Vagina (tissue), 2 donors: Measurements from ENCODE around the gene SERPINA9. TPM values are rescaled to one million over a fixed set of nuclear protein-coding genes. Genes with fewer than 3 reads are reported as not detected.

ENCODE experiments used
- DNase-seq, 2 donors: peaks; one replicate each; pipeline ENCODE4 v3.0.0-alpha.2; 2017; ENCODE audit errors: extremely low spot score in 2 of 2
- H3K27ac ChIP-seq: fragments of 200-600 bp; sonication (generic); one replicate; pipeline ENCODE4 v1.5.1; 2019
- H3K27me3 ChIP-seq: fragments of 200-600 bp; sonication (generic); one replicate; pipeline ENCODE4 v1.5.1; 2019
- H3K36me3 ChIP-seq, 2 donors: fragments of 200-600 bp; sonication (generic); one replicate each; pipeline ENCODE4 v1.5.1; 2017 to 2019
- H3K4me1 ChIP-seq: fragments of 200-600 bp; sonication (generic); one replicate; pipeline ENCODE4 v1.5.1; 2019
- H3K4me3 ChIP-seq, 2 donors: fragments of 200-600 bp; sonication (generic); 1 replicate in 1 of 2; 2 replicates in 1 of 2; pipeline ENCODE4 v1.5.1; 2016 to 2019
- H3K9me3 ChIP-seq: fragments of 200-600 bp; sonication (generic); one replicate; pipeline ENCODE4 v1.5.1; 2019
- POLR2A ChIP-seq, 2 donors: fragments of 450-650 bp; IDR thresholded peaks; one replicate each; pipeline ENCODE4 v1.6.1; 2017; ENCODE audit warnings: antibody characterized with exemption in 2 of 2, mild to moderate bottlenecking in 2 of 2, moderate library complexity in 2 of 2
- POLR2AphosphoS5 ChIP-seq, 2 donors: sonication (generic); formaldehyde crosslinking; IDR thresholded peaks; one replicate each; pipeline ENCODE4 v1.9.0; 2017; ENCODE audit warnings: antibody characterized with exemption in 2 of 2, mild to moderate bottlenecking in 2 of 2, low read depth in 1 of 2; ENCODE audit not compliant: insufficient read depth in 1 of 2
- intact Hi-C: fragments of 100-400 bp; cut with DNase I; formaldehyde crosslinking; loops from one replicate; pipeline ENCODE4 v1.15.1; 2023
- total RNA-seq: library from RNA; depleted of rRNA; stranded (reverse); fragments of >200 nt; gene quantifications from one replicate; pipeline ENCODE4 v1.2.3, GENCODE V29; 2016
- TF ChIP-seq, protein P1 (sequence below), 3 experiments: fragments of 450-650 bp in 2 of 3; fragments of 200-600 bp in 1 of 3; sonication (generic) in 1 of 3; IDR thresholded peaks; one replicate each; pipeline ENCODE4 v1.5.1; 2017 to 2019; ENCODE audit warnings: antibody characterized with exemption in 3 of 3, mild to moderate bottlenecking in 2 of 3, moderate library complexity in 2 of 3

The SERPINA9 gene, protein sequence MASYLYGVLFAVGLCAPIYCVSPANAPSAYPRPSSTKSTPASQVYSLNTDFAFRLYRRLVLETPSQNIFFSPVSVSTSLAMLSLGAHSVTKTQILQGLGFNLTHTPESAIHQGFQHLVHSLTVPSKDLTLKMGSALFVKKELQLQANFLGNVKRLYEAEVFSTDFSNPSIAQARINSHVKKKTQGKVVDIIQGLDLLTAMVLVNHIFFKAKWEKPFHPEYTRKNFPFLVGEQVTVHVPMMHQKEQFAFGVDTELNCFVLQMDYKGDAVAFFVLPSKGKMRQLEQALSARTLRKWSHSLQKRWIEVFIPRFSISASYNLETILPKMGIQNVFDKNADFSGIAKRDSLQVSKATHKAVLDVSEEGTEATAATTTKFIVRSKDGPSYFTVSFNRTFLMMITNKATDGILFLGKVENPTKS
- 2.0 TPM for total RNA-seq

DNA sequence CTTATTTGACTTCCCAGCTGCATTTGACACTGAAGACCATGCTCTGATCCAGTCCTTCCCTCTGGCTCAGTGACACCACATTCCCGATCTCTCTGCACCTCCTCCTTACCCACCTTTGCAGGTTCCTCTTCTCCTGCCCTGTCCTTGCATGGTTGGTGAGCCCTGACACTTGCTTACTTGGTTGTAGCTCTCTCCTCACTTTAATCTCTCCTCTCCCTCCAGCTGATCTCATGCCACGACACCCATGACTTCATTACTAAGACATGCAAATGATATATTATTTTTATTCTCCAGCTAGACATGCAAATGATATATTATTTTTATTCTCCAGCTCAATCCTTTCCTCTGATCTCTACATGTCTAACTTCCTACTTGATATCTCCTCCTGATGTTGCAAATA, at the start of gene SERPINA9:
Gene SERPINA9, minus strand, starts transcription at position 175 of the 400 bp plus-strand sequence. CDS start 6,357 bp downstream, outside the sequence.
- no peaks in the 10 kb centered on the region for H3K27me3 ChIP-seq
- TF ChIP-seq POLR2AphosphoS5 (IDR thresholded peaks at IDR 0.05; ENCODE audit: insufficient read depth in 1 of 2, low read depth in 1 of 2) (no peak), POLR2A (IDR thresholded peaks at IDR 0.05) (no peak)
- TF ChIP-seq, protein P1, sequence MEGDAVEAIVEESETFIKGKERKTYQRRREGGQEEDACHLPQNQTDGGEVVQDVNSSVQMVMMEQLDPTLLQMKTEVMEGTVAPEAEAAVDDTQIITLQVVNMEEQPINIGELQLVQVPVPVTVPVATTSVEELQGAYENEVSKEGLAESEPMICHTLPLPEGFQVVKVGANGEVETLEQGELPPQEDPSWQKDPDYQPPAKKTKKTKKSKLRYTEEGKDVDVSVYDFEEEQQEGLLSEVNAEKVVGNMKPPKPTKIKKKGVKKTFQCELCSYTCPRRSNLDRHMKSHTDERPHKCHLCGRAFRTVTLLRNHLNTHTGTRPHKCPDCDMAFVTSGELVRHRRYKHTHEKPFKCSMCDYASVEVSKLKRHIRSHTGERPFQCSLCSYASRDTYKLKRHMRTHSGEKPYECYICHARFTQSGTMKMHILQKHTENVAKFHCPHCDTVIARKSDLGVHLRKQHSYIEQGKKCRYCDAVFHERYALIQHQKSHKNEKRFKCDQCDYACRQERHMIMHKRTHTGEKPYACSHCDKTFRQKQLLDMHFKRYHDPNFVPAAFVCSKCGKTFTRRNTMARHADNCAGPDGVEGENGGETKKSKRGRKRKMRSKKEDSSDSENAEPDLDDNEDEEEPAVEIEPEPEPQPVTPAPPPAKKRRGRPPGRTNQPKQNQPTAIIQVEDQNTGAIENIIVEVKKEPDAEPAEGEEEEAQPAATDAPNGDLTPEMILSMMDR (IDR thresholded peaks at IDR 0.05): no peak
- intact Hi-C loops: no loop called here
- H3K9me3 ChIP-seq: no peaks in the 10 kb centered on the region
- no peaks in the 10 kb centered on the region for H3K4me1 ChIP-seq
- H3K4me3 ChIP-seq: no peak within 1 kb of the TSS
- H3K27ac ChIP-seq: no peak within 1 kb of the TSS
- H3K36me3 ChIP-seq: no peaks in the 10 kb centered on the region
- no peak for DNase-seq

DNA sequence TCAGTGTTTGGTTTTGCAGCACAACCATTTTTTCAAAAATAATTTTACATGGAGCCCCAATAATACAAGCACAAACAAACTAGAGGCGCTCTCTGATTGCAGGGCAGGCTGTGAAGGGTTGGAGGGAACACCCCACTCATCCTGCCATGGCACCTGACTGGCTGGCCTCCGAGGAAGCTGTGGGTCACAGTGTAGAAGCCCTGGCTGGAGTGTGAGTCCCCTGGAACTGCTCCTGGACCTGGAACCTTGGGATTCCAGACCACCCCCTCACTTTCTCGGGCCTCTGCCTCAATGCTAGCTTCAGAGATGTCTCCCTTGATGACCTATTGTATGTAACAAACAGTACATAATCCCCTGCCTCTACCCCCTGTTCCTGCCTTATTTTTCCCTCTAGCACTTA, 48.1 kb upstream of the SERPINA9 start:
- Histone ChIP-seq H3K36me3 (no peaks in the 10 kb centered on the region), H3K27me3 (no peaks in the 10 kb centered on the region), H3K9me3 (no peaks in the 10 kb centered on the region), H3K27ac (no peak overlapping the region), H3K4me3 (no peak overlapping the region), H3K4me1 (no peaks in the 10 kb centered on the region)
- intact Hi-C loops: no loop called here
- TF ChIP-seq, protein P1 (IDR thresholded peaks at IDR 0.05): no peak
- no peak for TF ChIP-seq POLR2A (IDR thresholded peaks at IDR 0.05)
- no peak for TF ChIP-seq POLR2AphosphoS5 (IDR thresholded peaks at IDR 0.05; ENCODE audit: insufficient read depth in 1 of 2, low read depth in 1 of 2)
- DNase-seq: peak in 1 of 2 donors; percentile 54

DNA sequence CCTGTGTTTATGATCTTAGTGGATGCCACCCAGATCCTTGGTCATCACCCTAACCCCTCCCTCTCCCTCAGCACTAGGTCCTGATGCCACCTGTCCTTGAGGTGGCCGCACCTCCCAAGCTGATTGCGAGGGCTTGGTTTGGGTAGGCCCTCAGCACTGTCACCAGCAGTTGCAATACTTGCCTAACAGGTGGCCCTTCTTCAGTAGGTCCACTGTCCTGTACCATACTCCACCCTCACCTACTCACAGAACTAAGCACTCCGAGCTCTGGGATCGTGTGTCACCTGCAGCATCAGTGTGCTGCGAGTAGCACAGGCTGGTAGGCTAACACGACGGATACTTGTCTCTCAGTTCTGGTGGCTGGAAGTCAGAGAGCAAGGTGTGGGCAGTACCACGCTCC, 47.3 kb upstream of the SERPINA9 start:
- Histone ChIP-seq H3K4me3 (no peak overlapping the region), H3K27ac (no peak overlapping the region), H3K9me3 (no peaks in the 10 kb centered on the region), H3K4me1 (no peaks in the 10 kb centered on the region), H3K36me3 (no peaks in the 10 kb centered on the region), H3K27me3 (no peaks in the 10 kb centered on the region)
- intact Hi-C loops: no loop called here
- TF ChIP-seq, protein P1 (IDR thresholded peaks at IDR 0.05): no peak
- TF ChIP-seq POLR2AphosphoS5 (IDR thresholded peaks at IDR 0.05; ENCODE audit: insufficient read depth in 1 of 2, low read depth in 1 of 2): no peak
- TF ChIP-seq POLR2A (IDR thresholded peaks at IDR 0.05): no peak
- DNase-seq: peak in 1 of 2 donors; percentile 78

DNA sequence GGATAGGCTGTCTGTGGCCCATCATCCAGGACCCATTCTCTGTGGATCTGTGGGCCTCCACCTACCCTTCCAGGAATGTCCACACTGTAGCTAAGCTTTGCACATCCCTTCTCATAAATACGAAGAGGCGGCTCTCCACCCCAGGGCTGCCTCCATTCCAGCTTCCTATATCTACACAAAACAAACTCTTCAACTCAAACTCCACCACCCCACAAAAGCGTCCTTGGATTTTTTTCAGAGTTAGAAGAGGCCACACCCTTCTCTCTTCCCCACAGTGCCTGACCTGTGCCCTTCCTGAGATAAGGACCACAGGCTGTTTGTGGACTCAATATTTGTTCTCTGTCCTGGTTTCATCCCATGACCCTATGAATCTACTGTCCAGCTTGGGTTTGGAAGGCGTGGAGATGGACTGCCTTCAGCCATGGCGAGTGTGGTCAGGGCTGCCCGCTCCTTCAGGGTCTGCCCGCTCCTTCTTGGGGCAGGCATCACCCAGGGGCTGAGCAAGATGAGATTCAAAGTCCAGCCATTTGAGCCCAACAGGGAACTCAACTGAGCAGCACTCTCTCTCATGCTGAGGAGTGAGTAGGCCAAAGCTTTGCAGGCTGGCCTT, 46.2 kb upstream of the SERPINA9 start:
- Histone ChIP-seq H3K9me3 (no peaks in the 10 kb centered on the region), H3K4me3 (no peak overlapping the region), H3K27ac (no peak overlapping the region), H3K27me3 (no peaks in the 10 kb centered on the region), H3K36me3 (no peaks in the 10 kb centered on the region), H3K4me1 (no peaks in the 10 kb centered on the region)
- intact Hi-C loops: no loop called here
- TF ChIP-seq POLR2AphosphoS5 (IDR thresholded peaks at IDR 0.05; ENCODE audit: insufficient read depth in 1 of 2, low read depth in 1 of 2): no peak
- DNase-seq: peak in 1 of 2 donors; percentile 54

DNA sequence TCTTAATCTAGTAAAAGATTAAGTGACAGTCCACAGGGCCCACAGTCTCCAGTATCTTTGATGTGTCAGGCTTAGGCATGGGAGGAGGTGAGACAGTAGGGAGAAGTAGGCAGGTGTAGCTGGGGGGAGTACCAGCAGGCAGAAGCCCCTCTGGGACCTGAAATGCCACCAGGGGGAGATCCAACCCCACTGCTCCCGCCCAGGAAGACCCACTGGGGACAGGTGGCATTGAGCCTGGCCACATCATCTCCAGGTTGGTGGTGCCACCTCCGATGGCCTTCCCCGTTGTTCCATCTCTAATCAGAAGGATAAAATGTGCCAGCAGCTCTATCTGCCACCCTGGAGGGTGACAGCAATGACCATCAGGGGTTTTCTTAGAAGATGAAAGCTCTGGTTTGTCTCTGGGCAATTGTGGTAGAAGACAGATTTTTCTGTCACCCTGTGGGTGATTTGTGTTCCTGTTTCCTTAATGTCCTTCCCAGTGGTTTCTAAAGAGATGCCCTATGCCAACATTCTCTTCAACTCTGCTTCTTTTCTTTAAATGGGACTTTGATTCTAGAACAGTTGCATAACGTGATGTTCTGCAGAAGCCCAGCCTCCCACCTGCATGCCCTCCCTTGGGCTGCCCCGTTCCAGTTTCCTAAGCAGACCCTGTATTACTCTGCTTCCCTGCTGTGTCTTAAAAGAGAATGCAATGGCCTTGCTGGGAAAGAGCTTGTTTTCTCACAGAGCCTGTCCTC, 45.5 kb upstream of the SERPINA9 start:
- Histone ChIP-seq H3K27me3 (no peaks in the 10 kb centered on the region), H3K9me3 (no peaks in the 10 kb centered on the region), H3K36me3 (no peaks in the 10 kb centered on the region), H3K27ac (no peak overlapping the region), H3K4me3 (no peak overlapping the region), H3K4me1 (no peaks in the 10 kb centered on the region)
- no peak for DNase-seq
- intact Hi-C loops: no loop called here
- TF ChIP-seq POLR2A (IDR thresholded peaks at IDR 0.05) (no peak), POLR2AphosphoS5 (IDR thresholded peaks at IDR 0.05; ENCODE audit: insufficient read depth in 1 of 2, low read depth in 1 of 2) (no peak)
- TF ChIP-seq, protein P1 (IDR thresholded peaks at IDR 0.05): no peak
